ENCODE measurements around the gene FOXP1. TPM values are rescaled to one million over a fixed set of nuclear protein-coding genes. Genes with fewer than 3 reads are reported as not detected.

The FOXP1 gene
- total and polyA plus RNA-seq, 2 of the 8 experiments (the other 6 are each of a cell fraction or from before 2014, with no cell fraction given), result 13.9 to 25.4 TPM

DNA sequence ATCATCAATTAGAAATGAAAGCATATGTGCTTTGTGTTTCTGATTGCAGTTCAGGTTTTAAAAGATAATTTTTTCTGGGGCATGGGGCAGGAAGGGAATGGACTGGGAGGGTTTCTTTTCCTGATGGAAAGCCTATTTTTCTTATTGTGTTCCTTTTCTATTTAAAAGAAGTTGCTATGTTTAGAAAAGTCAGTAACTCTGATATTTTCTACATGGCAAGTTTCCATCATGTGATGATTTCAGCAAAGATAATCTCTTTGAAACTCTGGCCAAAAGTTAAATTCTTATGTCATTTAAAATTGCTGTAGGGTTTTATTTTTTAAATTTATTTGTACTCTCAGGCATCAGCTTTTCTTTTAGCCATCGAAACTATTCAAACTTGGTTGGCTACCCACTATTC, 601.2 kb downstream of the FOXP1 start (continued):
- TF ChIP-seq CTBP2 (IDR thresholded peaks at IDR 0.05; ENCODE audit: borderline replicate concordance, insufficient read depth, insufficient read length, low read length) (no peak), SP2 (IDR thresholded peaks at IDR 0.05; ENCODE audit: low read length) (no peak), RBBP5 (IDR thresholded peaks at IDR 0.05; ENCODE audit: borderline replicate concordance, low read depth, low read length) (no peak), BCL11A (IDR thresholded peaks at IDR 0.05; ENCODE audit: low read depth in 2 of 2, low read length in 2 of 2) (no peak)
- TF ChIP-seq, protein P1, sequence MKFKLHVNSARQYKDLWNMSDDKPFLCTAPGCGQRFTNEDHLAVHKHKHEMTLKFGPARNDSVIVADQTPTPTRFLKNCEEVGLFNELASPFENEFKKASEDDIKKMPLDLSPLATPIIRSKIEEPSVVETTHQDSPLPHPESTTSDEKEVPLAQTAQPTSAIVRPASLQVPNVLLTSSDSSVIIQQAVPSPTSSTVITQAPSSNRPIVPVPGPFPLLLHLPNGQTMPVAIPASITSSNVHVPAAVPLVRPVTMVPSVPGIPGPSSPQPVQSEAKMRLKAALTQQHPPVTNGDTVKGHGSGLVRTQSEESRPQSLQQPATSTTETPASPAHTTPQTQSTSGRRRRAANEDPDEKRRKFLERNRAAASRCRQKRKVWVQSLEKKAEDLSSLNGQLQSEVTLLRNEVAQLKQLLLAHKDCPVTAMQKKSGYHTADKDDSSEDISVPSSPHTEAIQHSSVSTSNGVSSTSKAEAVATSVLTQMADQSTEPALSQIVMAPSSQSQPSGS (IDR thresholded peaks at IDR 0.05; ENCODE audit: low read length), result no peak

All from H1 (cell line).